Metanephros (tissue), 1 donor: Measurements from ENCODE around the gene PRAMEF27. TPM values are rescaled to one million over a fixed set of nuclear protein-coding genes. Genes with fewer than 3 reads are reported as not detected.

Source experiments
- total RNA-seq: library from RNA; depleted of rRNA; stranded (reverse); fragments of >200 nt; gene quantifications from one replicate; pipeline ENCODE4 v1.2.3, GENCODE V29; 2014

Gene PRAMEF27
- total RNA-seq = not detected

DNA sequence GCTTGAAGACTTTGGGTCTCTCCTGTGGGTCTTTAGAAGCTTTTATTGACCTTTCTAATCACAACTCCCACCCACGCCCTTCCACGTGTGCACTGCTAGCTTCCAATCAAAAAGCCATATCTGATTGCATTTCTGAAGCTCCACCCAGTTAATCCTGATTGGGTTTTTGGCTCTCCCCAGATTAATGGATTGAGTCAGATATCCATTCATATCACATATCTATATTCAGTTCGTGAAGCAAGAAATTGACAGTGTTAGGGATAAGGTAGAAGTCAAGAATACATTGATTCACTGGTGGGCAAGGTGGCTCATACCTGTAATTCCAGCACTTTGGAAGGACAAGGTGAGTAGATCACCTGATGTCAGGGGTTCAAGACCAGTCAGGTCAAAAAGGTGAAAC lies at the start of gene PRAMEF27:
Gene PRAMEF27 (minus strand): TSS at position 101 of the 400 bp plus-strand sequence. CDS start 2,916 bp downstream, outside the sequence.

GRCh38 chr1:13070474-13070873 lies 14.1 kb upstream of the PRAMEF27 start, which contains the start of gene PRAMEF25:
PRAMEF25 (plus strand) TSS chr1:13070774; CDS start chr1:13073694, 2,920 bp downstream.

Other genes starting within 250 kb of the PRAMEF27 start
- not detected for gene PRAMEF11, start 225.2 kb downstream of the PRAMEF27 start, total RNA-seq
- not detected for gene HNRNPCL1, start 207.9 kb downstream of the PRAMEF27 start, total RNA-seq
- not detected for gene PRAMEF2, start 199.5 kb downstream of the PRAMEF27 start, total RNA-seq
- gene PRAMEF4, start 170.4 kb downstream of the PRAMEF27 start, total RNA-seq = not detected
- not detected for gene PRAMEF10, start 158.3 kb downstream of the PRAMEF27 start, total RNA-seq
- gene PRAMEF7, start 140.0 kb downstream of the PRAMEF27 start, total RNA-seq = not detected
- gene PRAMEF6, start 109.0 kb downstream of the PRAMEF27 start, total RNA-seq = not detected
- not detected for gene HNRNPCL3, start 4.2 kb upstream of the PRAMEF27 start, total RNA-seq
- gene PRAMEF25, start 14.2 kb upstream of the PRAMEF27 start, total RNA-seq = not detected
- not detected for gene HNRNPCL2, start 60.3 kb upstream of the PRAMEF27 start, total RNA-seq
- gene PRAMEF26, start 99.4 kb upstream of the PRAMEF27 start, total RNA-seq = not detected
- not detected for gene HNRNPCL4, start 109.1 kb upstream of the PRAMEF27 start, total RNA-seq
- not detected for gene PRAMEF9, start 115.3 kb upstream of the PRAMEF27 start, total RNA-seq
- gene PRAMEF13, start 144.8 kb upstream of the PRAMEF27 start, total RNA-seq = not detected
- not detected for gene PRAMEF18, start 169.6 kb upstream of the PRAMEF27 start, total RNA-seq
- gene PRAMEF5, start 197.6 kb upstream of the PRAMEF27 start, total RNA-seq = not detected
- not detected for gene PRAMEF8, start 228.6 kb upstream of the PRAMEF27 start, total RNA-seq
- not detected for gene PRAMEF33, start 247.0 kb upstream of the PRAMEF27 start, total RNA-seq